Measurements from ENCODE around the gene DTL.

Gene DTL

DNA sequence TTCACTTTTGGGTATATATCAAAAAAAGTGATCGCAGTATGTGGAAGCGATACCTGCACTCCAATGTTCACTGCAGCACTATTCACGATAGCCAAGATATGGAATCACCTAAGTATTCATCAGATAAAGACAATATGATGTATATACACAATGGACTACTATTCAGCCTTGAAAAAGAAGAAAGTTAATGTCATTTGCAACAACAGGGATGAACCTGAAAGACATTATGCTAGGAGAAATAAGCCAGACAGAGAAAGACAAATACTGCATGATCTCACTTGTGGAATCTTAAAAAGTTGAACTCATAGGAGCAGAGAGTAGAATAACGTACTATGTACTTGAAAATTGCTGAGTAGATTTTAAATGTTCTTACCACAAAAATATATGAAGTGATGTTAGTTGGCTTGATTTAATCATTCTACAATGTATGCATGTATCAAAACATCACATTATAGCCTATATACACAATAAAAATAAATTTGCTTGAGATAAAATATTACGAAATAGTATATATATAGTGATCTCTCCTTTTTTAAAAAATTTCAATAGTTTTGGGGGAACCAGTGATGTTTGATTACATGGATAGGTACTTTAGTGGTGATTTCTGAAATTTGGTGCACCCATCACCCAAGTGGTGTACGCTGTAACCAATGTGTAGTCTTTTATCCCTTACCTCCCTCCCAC lies 56.0 kb downstream of the DTL start:
- no peak for FAIRE-seq

GRCh38 chr1:212097360-212097759 lies 61.8 kb downstream of the DTL start:
- FAIRE-seq: no peak

- FAIRE-seq: no peak
Observed at GRCh38 chr1:212098310-212098709, 62.8 kb downstream of the DTL start.

DNA sequence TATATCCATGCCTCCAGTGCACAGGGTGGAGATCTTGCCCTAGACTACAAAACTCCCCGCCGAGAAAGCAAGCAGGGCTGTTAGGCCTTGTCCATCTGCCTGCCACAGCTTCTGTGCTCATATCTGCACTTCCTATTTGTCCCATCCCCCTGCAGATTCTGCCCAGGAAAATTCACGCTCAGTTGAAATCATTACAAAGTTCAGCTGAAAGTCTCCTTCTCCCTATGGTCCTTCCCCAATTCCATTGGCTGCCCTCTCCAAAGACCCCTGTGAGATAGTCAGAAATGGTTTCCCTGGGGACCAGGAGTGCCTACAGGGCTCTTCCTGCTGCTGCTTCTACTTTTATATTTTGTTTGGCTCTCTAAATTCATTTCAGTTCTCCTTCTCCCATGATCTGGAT lies 63.2 kb downstream of the DTL start:
- no peak for FAIRE-seq

DNA sequence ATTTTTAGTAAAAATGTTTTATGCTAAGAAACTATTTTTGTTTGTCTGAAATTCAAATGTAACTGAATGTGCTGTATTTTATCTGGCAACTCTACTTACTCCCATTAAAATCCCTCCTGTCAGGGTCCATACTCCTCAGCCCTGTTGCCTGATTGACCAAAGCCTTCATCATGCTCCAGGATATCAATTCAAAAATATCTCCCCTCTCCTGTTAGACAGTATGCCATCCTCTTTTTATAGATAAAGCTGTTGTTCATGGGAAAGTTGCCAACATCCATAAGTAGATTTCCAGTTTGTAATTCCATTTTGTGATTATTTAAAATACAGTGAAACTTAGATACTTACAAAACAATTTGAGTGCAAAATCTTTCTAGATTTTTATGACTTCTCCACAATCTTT lies 65.7 kb downstream of the DTL start:
- FAIRE-seq: no peak

DNA sequence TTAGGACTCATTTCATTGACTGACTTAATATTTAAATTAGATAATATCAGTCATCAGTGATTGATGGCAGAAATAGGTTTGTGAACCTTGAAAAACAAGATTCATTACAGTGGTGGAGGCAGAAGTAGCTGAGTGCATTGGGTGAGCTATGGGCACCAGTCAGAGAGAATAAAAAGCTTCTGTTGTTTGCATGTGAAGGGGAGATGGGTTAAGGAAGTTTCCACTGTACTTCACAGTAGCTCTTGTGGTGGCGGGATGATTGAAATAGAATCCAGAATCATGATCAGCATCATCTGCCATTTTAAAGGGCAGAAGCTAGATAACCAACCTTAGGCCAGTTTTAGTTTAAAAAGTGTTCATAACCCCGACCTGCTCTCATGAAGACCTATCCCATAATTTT lies 66.2 kb downstream of the DTL start:
- FAIRE-seq: no peak

- FAIRE-seq: no peak
Observed at GRCh38 chr1:212104586-212105325, 69.2 kb downstream of the DTL start.

- no peak for FAIRE-seq
Observed at GRCh38 chr1:212106286-212106792, 70.8 kb downstream of the DTL start.

DNA sequence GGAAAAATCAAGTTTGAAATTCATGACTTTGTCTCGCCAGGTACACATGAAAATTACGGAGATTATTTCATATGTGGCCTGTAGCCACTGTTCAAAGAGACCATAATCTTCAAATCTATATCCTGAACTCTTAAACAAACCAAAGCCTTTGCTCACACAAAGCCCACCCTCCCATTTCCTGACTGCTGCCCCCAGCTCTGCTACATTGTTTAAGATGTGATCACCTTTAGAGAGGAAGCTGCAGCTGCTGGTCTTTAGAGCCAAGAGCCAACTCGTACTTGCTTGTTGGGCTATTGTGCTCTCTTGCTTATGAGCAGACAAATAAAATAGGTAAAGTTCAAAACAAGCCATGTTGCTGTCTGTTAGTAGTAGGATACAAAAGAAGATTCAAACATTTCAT lies 71.9 kb downstream of the DTL start:
- no peak for FAIRE-seq

DNA sequence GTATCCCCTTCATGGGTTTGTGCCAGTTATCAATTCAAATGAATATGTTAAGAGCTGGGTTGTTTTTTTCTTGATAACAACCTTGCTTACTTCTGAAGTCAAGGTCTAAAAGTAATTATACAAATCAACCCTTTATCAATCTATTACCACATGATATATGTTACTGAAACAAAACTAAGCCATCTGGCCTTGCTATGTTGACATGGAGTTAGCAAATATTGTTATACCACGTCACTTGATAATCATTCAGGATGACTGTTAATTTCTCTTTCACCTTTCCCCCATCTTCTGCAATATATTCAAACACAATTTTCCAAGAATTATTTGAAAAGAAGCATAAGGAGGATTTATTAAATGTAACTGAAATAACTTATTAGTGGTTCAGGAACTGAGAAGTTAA lies 72.6 kb downstream of the DTL start:
- FAIRE-seq: no peak

DNA sequence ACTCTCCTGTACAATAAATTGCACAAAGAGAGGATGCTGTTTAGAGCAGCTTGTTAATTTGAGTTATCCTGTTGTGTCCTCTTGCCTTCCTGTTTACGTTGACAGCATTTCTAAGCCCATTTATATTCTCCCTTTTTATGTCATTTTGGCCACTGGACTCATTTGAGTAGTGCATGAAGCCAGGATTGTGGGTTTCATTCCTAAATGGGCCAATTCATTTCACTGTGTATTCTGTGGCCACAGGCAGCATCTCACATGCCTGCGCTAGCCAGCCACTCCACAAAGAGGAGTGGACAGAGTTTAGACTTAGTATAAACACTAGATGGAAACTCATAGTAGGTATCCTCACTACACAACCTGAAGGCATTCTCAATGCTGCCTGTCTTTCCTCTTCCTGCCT lies 73.4 kb downstream of the DTL start:
- no peak for FAIRE-seq

GRCh38 chr1:212109728-212110127 lies 74.2 kb downstream of the DTL start:
- no peak for FAIRE-seq

DNA sequence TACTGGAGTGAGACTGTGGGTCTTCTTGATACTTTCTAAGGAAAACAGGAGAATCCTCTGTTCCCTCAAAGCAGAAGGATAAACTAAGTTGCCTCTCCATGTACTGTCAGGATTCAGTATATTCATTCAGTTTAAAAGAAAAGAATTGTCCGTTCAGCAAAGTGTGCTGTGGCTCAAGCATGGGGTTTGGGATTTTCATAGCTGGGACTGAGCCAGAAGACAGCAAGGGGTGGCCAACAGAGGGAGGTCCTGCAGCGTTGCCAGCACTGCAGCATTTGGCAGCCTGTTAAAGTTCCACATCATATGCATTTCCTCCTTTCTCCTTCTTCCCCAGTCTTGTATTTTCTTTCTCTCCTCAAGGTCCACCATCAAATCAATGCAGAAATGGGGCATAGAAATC lies 75.1 kb downstream of the DTL start:
- FAIRE-seq: no peak

DNA sequence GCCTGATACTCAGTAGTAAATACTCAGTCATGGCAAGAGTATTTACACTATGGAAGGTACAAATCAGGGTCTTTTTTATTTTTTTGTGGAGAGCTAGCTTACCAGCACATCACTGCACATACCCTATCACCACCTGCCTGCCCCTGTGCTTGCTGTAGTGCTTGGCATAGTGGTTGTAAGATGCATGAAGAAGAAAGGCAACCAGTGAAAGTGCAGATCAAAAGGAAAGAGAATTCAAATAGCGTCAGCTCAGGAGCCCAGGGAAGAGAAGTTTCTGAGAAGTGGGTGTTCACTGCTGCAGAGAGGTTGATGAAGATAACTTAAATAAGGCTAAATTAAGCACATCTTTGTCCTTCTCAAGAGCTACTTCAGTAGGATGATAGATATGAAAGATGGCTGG lies 76.0 kb downstream of the DTL start:
- FAIRE-seq: no peak

DNA sequence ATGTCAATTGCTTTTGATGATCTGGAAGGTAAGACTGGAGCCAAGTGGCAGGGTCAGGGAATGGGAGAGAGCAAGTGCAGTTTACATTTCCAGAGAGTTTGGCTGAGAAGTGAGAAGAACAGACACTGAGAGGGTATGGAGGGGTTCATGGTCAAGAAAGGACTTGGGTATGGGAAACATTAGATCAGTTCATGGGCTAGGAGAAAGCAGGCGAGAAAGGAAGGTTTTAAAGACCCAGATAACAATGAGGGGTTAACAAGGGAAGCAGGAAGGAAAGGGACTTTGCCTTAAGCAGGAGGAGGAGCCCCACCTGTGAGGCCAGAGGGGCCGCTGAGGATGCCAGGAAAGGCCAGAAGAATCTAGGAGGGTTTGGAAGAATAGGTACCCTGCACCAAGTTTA lies 78.2 kb downstream of the DTL start:
- no peak for FAIRE-seq

DNA sequence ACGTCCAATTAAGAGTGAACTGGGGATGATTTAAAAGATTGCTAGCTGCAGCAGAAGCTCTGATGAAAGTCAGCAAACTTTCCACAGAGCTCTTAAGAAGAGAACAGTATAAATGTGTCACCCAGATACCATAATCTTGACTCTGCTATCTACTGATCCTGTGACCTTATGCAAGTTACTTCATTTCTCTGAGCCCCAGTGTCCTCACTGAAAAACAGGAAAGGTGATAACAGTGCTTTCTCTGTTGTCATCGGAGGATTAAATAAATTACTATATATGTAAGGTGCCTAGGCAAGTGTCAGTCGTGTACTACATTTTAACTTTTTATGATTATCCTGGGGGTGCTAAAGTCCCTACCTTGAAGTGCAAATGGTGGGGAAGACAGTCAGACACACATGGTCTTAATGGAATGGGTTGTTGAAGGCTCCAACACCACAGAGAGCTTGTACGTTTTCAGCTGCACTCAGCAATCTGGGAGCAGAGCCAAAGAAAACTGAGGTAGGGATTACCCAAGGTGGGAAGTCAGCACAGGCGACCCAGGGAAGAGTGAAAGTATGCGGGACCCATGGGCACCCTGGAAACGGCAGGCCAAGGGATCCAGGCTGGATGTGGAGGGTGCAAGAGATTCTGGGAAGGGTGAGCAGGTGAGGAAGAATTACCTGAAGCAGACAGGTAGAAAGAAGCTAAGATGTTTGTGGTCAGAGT lies 82.8 kb downstream of the DTL start:
- FAIRE-seq: no peak

- FAIRE-seq: no peak
Observed at GRCh38 chr1:212118872-212119260, 83.3 kb downstream of the DTL start.

DNA sequence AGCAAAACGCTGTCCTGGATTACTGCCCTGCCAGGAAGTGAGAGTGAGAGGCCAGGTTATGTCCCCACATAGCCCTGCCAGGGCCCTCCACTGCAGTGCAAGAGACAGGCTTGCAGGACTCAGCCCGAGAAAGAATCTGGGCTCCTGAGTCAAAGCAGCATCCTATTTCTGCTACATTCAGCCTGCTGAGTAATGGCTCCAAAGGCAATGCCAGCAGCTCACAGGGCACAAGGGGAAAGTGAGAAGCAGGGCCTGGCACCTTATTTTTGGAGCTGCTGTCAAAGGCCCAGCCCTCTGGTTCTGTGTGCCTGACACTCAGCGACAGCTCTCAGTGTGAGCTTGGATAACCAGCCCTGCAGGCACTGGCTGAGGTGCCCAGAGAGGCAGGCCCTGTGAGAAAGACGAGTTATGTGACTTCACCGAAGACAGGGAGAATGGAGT lies 83.9 kb downstream of the DTL start:
- FAIRE-seq: no peak

GRCh38 chr1:212119863-212120262 lies 84.3 kb downstream of the DTL start:
- no peak for FAIRE-seq

DNA sequence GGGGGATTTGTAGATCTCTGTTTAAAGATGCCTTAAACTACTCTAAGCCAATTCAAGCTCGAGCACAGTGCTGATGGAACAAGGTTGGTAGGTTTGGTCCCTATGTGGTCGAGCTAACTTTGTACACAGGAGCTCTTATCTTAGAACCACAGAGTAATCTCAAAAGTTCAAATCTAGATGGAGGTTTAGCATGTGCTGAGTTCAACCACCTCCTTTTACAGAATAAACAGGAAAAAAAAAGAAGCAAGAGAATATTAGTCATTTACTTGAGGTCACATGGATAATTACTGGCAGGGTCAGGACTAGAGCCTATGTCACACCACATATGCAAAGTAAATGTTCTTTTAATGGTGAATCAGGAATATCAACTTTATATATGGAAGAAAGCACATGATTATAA lies 86.2 kb downstream of the DTL start:
- no peak for FAIRE-seq

- no peak for FAIRE-seq
Observed at GRCh38 chr1:212124690-212125582, 89.4 kb downstream of the DTL start.

GRCh38 chr1:212125654-212126053 lies 90.1 kb downstream of the DTL start:
- FAIRE-seq: no peak

GRCh38 chr1:212127221-212127620 lies 91.7 kb downstream of the DTL start:
- FAIRE-seq: no peak
